ENCODE data around the gene PHRF1.

PHRF1 gene

GRCh38 chr11:595400-595799 is 19.1 kb downstream of the PHRF1 start:
- in situ Hi-C loops (cut with MboI; ENCODE audit: low sequenced_read_pairs), result no loop called here
- H3K36me3 ChIP-seq (replicated peaks), result peaks cover 84% of the 10 kb centered on the region
- H3K4me3 ChIP-seq, result no peak overlapping the region
- H3K4me1 ChIP-seq, result no peaks in the 10 kb centered on the region
- H3K27me3 ChIP-seq (ENCODE audit: low read depth), result no peaks in the 10 kb centered on the region
- DNase-seq (ENCODE audit: low spot score in 2 of 2), result no peak
- H3K9me3 ChIP-seq, result no peaks in the 10 kb centered on the region

DNA sequence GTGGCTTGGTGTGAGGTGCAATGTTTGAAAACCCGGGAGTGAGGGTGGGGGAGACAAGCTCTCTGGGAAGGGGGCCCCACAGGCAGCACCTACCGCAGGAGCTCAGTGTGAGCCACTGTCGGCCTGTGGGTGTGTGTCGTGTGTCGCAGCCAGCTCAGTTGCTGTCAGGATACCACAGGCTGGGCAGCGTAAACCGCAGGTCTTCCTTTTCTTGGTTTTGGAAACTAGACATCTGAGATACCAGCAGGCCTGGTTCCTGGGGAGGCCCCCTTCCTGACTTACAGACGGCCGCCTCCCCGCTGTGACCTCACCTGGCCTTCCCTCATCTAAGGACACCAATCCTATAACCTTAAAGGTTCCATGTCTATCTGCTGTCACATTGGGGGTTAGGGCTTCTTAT is 20.1 kb downstream of the PHRF1 start:
- H3K9me3 ChIP-seq, result no peaks in the 10 kb centered on the region
- no peak overlapping the region for H3K4me3 ChIP-seq
- in situ Hi-C loops (cut with MboI; ENCODE audit: low sequenced_read_pairs), result no loop called here
- H3K4me1 ChIP-seq, result no peaks in the 10 kb centered on the region
- peaks cover 81% of the 10 kb centered on the region for H3K36me3 ChIP-seq (replicated peaks)
- no peak for DNase-seq (ENCODE audit: low spot score in 2 of 2)
- H3K27me3 ChIP-seq (ENCODE audit: low read depth), result no peaks in the 10 kb centered on the region

DNA sequence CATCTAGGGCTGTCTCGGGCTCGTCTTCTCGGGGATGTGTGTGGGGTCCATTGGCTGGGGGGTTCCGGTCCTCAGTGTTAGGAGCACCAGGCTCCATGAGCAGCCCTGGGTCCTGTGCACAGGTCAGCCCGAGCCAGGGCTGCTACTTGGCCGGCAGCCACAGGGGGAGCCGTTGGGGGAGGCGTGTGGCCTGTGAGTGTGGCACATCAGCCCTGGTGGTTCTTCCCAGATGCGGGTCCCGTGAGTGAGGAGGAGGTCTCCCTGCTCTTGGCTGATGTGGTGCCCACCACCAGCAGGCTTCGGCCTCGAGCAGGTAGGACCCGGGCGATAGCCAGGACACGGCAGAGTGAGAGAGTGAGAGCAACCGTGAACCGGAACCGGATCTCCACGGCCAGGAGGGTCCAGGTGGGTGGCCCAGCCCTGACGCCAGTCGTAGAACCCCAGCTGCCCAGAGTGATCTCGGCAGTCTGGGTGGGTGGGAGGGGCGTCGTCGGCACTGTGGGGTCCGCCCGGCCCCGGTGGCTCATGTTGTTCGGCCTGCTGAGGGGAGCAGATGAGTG is 21.0 kb downstream of the PHRF1 start:
- in situ Hi-C loops (cut with MboI; ENCODE audit: low sequenced_read_pairs), result no loop called here
- DNase-seq (ENCODE audit: low spot score in 2 of 2), result no peak
- H3K4me1 ChIP-seq, result no peaks in the 10 kb centered on the region
- H3K27me3 ChIP-seq (ENCODE audit: low read depth), result no peaks in the 10 kb centered on the region
- H3K4me3 ChIP-seq, result no peak overlapping the region
- peaks cover 84% of the 10 kb centered on the region for H3K36me3 ChIP-seq (replicated peaks)
- no peaks in the 10 kb centered on the region for H3K9me3 ChIP-seq

GRCh38 chr11:598005-598680 is 21.9 kb downstream of the PHRF1 start:
- peaks cover 82% of the 10 kb centered on the region for H3K36me3 ChIP-seq (replicated peaks)
- no peaks in the 10 kb centered on the region for H3K9me3 ChIP-seq
- DNase-seq (ENCODE audit: low spot score in 2 of 2), result no peak
- in situ Hi-C loops (cut with MboI; ENCODE audit: low sequenced_read_pairs), result no loop called here
- no peaks in the 10 kb centered on the region for H3K27me3 ChIP-seq (ENCODE audit: low read depth)
- no peak overlapping the region for H3K4me3 ChIP-seq
- no peaks in the 10 kb centered on the region for H3K4me1 ChIP-seq

DNA sequence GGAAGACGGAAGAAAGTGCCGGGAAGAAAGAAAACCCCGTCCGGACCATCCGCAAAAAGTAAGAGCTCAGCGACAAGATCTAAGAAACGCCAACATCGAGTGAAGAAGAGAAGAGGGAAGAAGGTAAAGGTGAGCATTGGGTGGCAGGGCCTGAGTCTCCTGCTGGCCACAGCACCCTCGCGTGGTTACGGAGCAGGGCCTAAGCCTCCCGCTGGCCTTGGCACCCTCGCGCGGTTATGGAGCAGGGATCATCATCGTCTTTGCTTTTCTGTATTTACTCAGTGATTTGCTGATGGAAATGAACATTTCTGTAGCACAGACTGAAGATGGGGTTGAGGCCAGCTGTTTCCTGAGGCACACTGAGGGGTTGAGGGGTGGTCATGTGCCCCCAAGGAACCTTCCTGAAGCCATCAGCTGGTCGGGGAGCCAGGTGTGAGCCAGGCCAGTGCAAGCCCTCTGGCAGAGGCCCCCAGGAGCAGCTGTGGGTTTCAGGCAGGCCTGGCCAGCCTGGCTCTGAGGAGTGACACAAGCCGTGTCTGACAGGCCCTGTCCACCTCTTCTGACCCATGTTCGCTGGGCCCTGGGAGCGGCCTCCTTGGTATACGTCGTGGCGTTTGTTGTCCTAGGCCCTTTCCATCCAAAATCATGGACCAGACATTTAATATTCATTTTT is 25.4 kb downstream of the PHRF1 start:
- H3K4me1 ChIP-seq, result no peaks in the 10 kb centered on the region
- no peaks in the 10 kb centered on the region for H3K27me3 ChIP-seq (ENCODE audit: low read depth)
- H3K36me3 ChIP-seq (replicated peaks), result peaks cover 81% of the 10 kb centered on the region
- no peak overlapping the region for H3K4me3 ChIP-seq
- no peak for DNase-seq (ENCODE audit: low spot score in 2 of 2)
- H3K9me3 ChIP-seq, result no peaks in the 10 kb centered on the region
- in situ Hi-C loops (cut with MboI; ENCODE audit: low sequenced_read_pairs), result no loop called here

- Histone ChIP-seq H3K4me3 (no peak overlapping the region), H3K27me3 (ENCODE audit: low read depth) (no peaks in the 10 kb centered on the region), H3K4me1 (no peaks in the 10 kb centered on the region), H3K36me3 (replicated peaks) (peaks cover 83% of the 10 kb centered on the region), H3K9me3 (no peaks in the 10 kb centered on the region)
- in situ Hi-C loops (cut with MboI; ENCODE audit: low sequenced_read_pairs), result no loop called here
- DNase-seq (ENCODE audit: low spot score in 2 of 2), result no peak
These were observed 26.9 kb downstream of the PHRF1 start for GRCh38 chr11:603154-603553.

DNA sequence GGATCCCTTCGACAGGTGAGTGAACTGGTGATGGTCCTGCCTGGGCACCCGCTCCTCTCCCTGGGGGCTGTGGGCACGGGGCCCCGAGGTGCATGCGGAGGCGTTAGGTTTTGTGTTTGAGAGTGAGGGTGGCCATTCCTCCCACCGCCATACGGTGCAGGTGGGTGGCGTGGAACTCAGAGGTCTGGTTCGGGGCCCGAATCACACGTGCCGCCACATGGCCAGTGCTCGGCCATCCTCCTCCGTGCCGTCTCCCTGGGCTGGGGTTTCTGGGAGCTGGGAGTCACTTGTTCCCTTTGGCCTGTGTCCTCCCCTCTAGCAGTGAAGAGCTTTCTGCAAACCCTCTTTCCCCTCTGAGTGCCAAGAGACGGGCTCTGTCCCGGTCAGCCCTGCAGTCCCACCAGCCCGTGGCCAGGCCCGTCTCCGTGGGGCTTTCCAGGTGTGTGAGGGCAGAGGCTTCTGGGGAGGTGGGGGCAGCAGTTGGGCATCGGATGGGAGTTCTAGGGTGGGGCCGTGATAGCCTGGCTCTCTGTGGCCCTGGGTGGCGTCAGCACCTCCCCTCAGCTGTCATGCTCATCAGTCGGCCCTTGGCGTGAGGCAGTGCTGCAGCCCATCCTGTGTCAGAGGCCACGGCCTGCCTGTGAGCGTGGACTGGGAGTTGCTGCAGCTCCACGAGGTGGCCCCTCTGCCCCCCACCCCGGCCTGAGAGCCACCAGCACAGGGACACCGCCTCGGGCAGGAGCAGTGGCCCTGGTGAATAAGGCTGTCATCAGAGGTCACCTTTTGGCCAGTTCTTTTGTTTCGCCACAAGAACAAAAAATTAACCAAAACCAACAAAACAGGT is 29.2 kb downstream of the PHRF1 start:
- no peak for DNase-seq (ENCODE audit: low spot score in 2 of 2)

DNA sequence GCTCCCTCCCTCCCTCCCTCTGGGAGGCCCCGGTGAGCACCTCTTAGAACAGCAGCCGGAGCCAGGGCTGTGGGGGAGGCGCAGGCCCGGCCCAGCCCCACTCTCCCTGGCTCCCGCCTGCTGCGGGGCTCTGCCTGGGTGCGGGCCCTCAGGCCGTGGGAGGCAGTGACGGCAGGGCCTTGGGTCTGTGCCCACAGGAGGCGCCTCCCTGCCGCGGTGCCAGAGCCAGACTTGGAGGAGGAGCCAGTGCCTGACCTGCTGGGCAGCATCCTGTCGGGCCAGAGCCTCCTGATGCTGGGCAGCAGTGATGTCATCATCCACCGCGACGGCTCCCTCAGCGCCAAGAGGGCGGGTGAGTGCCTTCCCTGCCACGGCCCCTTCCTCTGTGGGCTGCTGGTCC is 30.0 kb downstream of the PHRF1 start:
- peaks cover 91% of the 10 kb centered on the region for H3K36me3 ChIP-seq (replicated peaks)
- H3K4me3 ChIP-seq, result no peak overlapping the region
- no peaks in the 10 kb centered on the region for H3K4me1 ChIP-seq
- DNase-seq (ENCODE audit: low spot score in 2 of 2), result no peak
- no peaks in the 10 kb centered on the region for H3K9me3 ChIP-seq
- in situ Hi-C loops (cut with MboI; ENCODE audit: low sequenced_read_pairs), result no loop called here
- H3K27me3 ChIP-seq (ENCODE audit: low read depth), result no peaks in the 10 kb centered on the region

More for the DNA sequence above, 29.2 kb downstream of the PHRF1 start:
- Histone ChIP-seq H3K36me3 (replicated peaks) (peaks cover 89% of the 10 kb centered on the region), H3K27me3 (ENCODE audit: low read depth) (no peaks in the 10 kb centered on the region), H3K9me3 (no peaks in the 10 kb centered on the region), H3K4me1 (no peaks in the 10 kb centered on the region), H3K4me3 (no peak overlapping the region)
- in situ Hi-C loops (cut with MboI; ENCODE audit: low sequenced_read_pairs), result no loop called here

- no peak overlapping the region for H3K4me3 ChIP-seq
- no peaks in the 10 kb centered on the region for H3K27me3 ChIP-seq (ENCODE audit: low read depth)
- peaks cover 90% of the 10 kb centered on the region for H3K36me3 ChIP-seq (replicated peaks)
- H3K4me1 ChIP-seq, result no peaks in the 10 kb centered on the region
- in situ Hi-C loops (cut with MboI; ENCODE audit: low sequenced_read_pairs), result no loop called here
- no peak for DNase-seq (ENCODE audit: low spot score in 2 of 2)
- no peaks in the 10 kb centered on the region for H3K9me3 ChIP-seq
These were observed 30.9 kb downstream of the PHRF1 start for GRCh38 chr11:607020-607780.

GRCh38 chr11:607971-608659 is 31.8 kb downstream of the PHRF1 start:
- Histone ChIP-seq H3K27me3 (ENCODE audit: low read depth) (no peaks in the 10 kb centered on the region), H3K4me1 (no peaks in the 10 kb centered on the region), H3K9me3 (no peaks in the 10 kb centered on the region), H3K36me3 (replicated peaks) (peaks cover 92% of the 10 kb centered on the region), H3K4me3 (no peak overlapping the region)
- in situ Hi-C loops (cut with MboI; ENCODE audit: low sequenced_read_pairs), result no loop called here
- DNase-seq (ENCODE audit: low spot score in 2 of 2), result no peak

DNA sequence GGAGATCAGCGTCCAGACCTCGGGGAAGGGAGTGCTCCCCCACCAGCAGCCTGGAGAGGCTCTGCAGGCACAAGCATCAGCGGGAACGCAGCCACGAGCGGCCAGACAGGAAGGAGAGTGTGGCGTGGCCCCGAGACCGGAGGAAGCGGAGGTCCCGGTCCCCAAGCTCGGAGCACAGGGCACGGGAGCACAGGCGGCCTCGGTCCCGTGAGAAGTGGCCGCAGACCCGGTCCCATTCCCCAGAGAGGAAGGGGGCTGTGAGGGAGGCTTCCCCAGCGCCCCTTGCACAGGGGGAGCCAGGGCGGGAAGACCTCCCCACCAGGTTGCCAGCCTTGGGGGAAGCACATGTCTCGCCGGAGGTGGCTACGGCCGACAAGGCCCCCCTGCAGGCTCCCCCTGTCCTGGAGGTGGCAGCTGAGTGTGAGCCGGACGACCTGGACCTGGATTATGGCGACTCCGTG is 32.6 kb downstream of the PHRF1 start:
- peaks cover 89% of the 10 kb centered on the region for H3K36me3 ChIP-seq (replicated peaks)
- H3K4me1 ChIP-seq, result no peaks in the 10 kb centered on the region
- no peaks in the 10 kb centered on the region for H3K9me3 ChIP-seq
- in situ Hi-C loops (cut with MboI; ENCODE audit: low sequenced_read_pairs), result no loop called here
- no peaks in the 10 kb centered on the region for H3K27me3 ChIP-seq (ENCODE audit: low read depth)
- DNase-seq (ENCODE audit: low spot score in 2 of 2), result no peak
- H3K4me3 ChIP-seq, result no peak overlapping the region

- peaks cover 85% of the 10 kb centered on the region for H3K36me3 ChIP-seq (replicated peaks)
- H3K4me1 ChIP-seq, result no peaks in the 10 kb centered on the region
- no peaks in the 10 kb centered on the region for H3K9me3 ChIP-seq
- no peak for DNase-seq (ENCODE audit: low spot score in 2 of 2)
- no peak overlapping the region for H3K4me3 ChIP-seq
- in situ Hi-C loops (cut with MboI; ENCODE audit: low sequenced_read_pairs), result no loop called here
- H3K27me3 ChIP-seq (ENCODE audit: low read depth), result no peaks in the 10 kb centered on the region
These were observed 33.1 kb downstream of the PHRF1 start for GRCh38 chr11:609341-609811.
